Heart right ventricle (tissue), 16 donors: ENCODE results near the gene FBLN5. TPM values are rescaled to one million over a fixed set of nuclear protein-coding genes. Genes with fewer than 3 reads are reported as not detected.
A peak's percentile ranks its signal among the peaks of the same experiment; 100 is the strongest.

Experiments used
- ATAC-seq, 8 donors: fragments of 200-7000 bp; cut with Tn5 transposase; one replicate each; pipeline ENCODE4 v1.9.1; 2020; ENCODE audit warnings: mild to moderate bottlenecking in 8 of 8, moderate library complexity in 8 of 8, moderate number of reproducible peaks in 1 of 8
- DNase-seq, 2 donors: peaks; one replicate each; pipeline ENCODE4 v3.0.0-alpha.2; 2020
- H3K27ac ChIP-seq, 10 donors: fragments of 200-600 bp; sonication (generic) in 2 of 10; one replicate each; pipeline versions ENCODE4 v1.5.0 to v1.8.0; 2020 to 2022; ENCODE audit warnings: mild to moderate bottlenecking in 3 of 10
- H3K27me3 ChIP-seq, 7 donors: fragments of 200-600 bp; one replicate each; pipeline ENCODE4 v1.8.0; 2021 to 2022; ENCODE audit warnings: mild to moderate bottlenecking in 2 of 7
- H3K36me3 ChIP-seq, 9 donors: fragments of 200-600 bp; sonication (generic) in 1 of 9; one replicate each; pipeline versions ENCODE4 v1.5.0 to v1.8.0; 2020 to 2022; ENCODE audit warnings: mild to moderate bottlenecking in 2 of 9
- H3K4me1 ChIP-seq, 9 donors: fragments of 200-600 bp; sonication (generic) in 1 of 9; one replicate each; pipeline versions ENCODE4 v1.5.0 to v1.8.0; 2020 to 2022; ENCODE audit warnings: mild to moderate bottlenecking in 4 of 9
- H3K4me3 ChIP-seq, 10 donors: fragments of 200-600 bp; sonication (generic) in 2 of 10; one replicate each; pipeline versions ENCODE4 v1.5.0 to v1.8.0; 2020 to 2022; ENCODE audit warnings: mild to moderate bottlenecking in 7 of 10, moderate library complexity in 2 of 10
- H3K9me3 ChIP-seq, 11 donors: fragments of 200-600 bp in 10 of 11; sonication (generic) in 2 of 11; one replicate each; pipeline versions ENCODE4 v1.5.0 to v1.8.0; 2013 to 2022; ENCODE audit warnings: mild to moderate bottlenecking in 2 of 11, control low read depth in 1 of 11, moderate library complexity in 1 of 11
- WGBS, 2 donors: extraction: QIAGEN DNeasy Blood & Tissue Kit; methylation state at CpG; one replicate each; pipeline ENCODE4 v1.1.7; 2013; ENCODE audit warnings: inconsistent platforms in 1 of 2; 5-methylcytosine and 5-hydroxymethylcytosine counted together
- intact Hi-C, 10 donors: fragments of 100-400 bp; cut with DNase I; formaldehyde crosslinking; loops; one replicate each; pipeline versions ENCODE4 v1.11.1 to v1.14.2; 2022
- polyA plus RNA-seq, 2 donors: library from polyadenylated mRNA; stranded (reverse); fragments of 200-250 nt; gene quantifications; one replicate each; pipeline ENCODE4 v1.2.3, GENCODE V29; 2013
- total RNA-seq, 10 donors: library from RNA; stranded (reverse); fragmentation: NEBNext Ultra II Directional in 3 of 10; extraction: Animal tissue kit (Norgen Biotek cat#: 25700) in 3 of 10; gene quantifications; one replicate each; pipeline versions ENCODE4 v1.2.1 to v1.2.4, GENCODE V29; 2021 to 2023
- TF ChIP-seq, protein P1 (sequence below), 9 donors: fragments of 200-600 bp; sonication (generic) in 2 of 9; IDR thresholded peaks; one replicate each; pipeline versions ENCODE4 v1.5.0 to v1.8.0; 2021 to 2022; ENCODE audit warnings: antibody characterized with exemption in 9 of 9, mild to moderate bottlenecking in 5 of 9, moderate library complexity in 1 of 9
- donor health status: Arrhythmogenic right ventricular cardiomyopathy.
- donor health status: ischemic (EF 13 %, LVEDD 7.1; RV severe dilation, severe dysfunction).
- donor health status: healthy with polysubstance abuse.
- donor health status: DM: no; HTN: yes; CAD: no.
- donor health status: DM: no; HTN: no; CAD: no.
- donor health status: ischemic (EF 25% LVEDD 6.9; RV normal size, moderate dysfunction).
- donor health status: ischemic (EF 25% LVEDD 5.7; RV mildly dilated, moderate dysfunction).
- donor health status: healthy.
- donor health status: DM: yes; HTN: yes; CAD: no.
- donor health status: Ischemic cardiomyopathy.
- donor health status: ischemic (EF 35%, LVEDD 5.7; RV mildly dilated, moderate dysfunction).
- donor health status: nonischemic (EF 11% LVEDD 7.7; RV severe dilation, severe dysfunction).
- donor health status: DM: yes; HTN: yes; CAD: no.
- donor health status: PGD.
- donor health status: ischemic (EF 29% LVEDD 5.4; RV normal size, mild dysfunction).
- donor health status: nonischemic (EF 23%, LVEDD 6.1; RV moderate dilation, normal function).

Gene FBLN5
- total and polyA plus RNA-seq, 12 donors: 25.3 to 91.5 (median 41.7) TPM

- Histone ChIP-seq H3K27ac (peak overlapping the region in 7 of 10 donors; percentile 46 to 70 (median 67)), H3K27me3 (peaks cover 0 to 6% (median 0%) of the 10 kb centered on the region in 7 donors), H3K9me3 (peaks cover 0 to 4% (median 0%) of the 10 kb centered on the region in 11 donors), H3K4me3 (no peak overlapping the region), H3K4me1 (peaks cover 0 to 65% (median 9%) of the 10 kb centered on the region in 9 donors), H3K36me3 (no peaks in the 10 kb centered on the region)
- WGBS, 2 donors: 76 to 87% methylated on average over 3 of the region's 3 CpGs
- DNase-seq (no peak), ATAC-seq (no peak)
- TF ChIP-seq, protein P1, sequence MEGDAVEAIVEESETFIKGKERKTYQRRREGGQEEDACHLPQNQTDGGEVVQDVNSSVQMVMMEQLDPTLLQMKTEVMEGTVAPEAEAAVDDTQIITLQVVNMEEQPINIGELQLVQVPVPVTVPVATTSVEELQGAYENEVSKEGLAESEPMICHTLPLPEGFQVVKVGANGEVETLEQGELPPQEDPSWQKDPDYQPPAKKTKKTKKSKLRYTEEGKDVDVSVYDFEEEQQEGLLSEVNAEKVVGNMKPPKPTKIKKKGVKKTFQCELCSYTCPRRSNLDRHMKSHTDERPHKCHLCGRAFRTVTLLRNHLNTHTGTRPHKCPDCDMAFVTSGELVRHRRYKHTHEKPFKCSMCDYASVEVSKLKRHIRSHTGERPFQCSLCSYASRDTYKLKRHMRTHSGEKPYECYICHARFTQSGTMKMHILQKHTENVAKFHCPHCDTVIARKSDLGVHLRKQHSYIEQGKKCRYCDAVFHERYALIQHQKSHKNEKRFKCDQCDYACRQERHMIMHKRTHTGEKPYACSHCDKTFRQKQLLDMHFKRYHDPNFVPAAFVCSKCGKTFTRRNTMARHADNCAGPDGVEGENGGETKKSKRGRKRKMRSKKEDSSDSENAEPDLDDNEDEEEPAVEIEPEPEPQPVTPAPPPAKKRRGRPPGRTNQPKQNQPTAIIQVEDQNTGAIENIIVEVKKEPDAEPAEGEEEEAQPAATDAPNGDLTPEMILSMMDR (IDR thresholded peaks at IDR 0.05): no peak
- intact Hi-C loops: no loop called here
Measured at GRCh38 chr14:91902336-91902735, 45.2 kb downstream of the FBLN5 start.

GRCh38 chr14:91901449-91902226 lies 45.9 kb downstream of the FBLN5 start:
- peak; percentile 43 to 73 (median 62) for ATAC-seq
- H3K4me1 ChIP-seq: peaks cover 0 to 72% (median 14%) of the 10 kb centered on the region in 9 donors

DNA sequence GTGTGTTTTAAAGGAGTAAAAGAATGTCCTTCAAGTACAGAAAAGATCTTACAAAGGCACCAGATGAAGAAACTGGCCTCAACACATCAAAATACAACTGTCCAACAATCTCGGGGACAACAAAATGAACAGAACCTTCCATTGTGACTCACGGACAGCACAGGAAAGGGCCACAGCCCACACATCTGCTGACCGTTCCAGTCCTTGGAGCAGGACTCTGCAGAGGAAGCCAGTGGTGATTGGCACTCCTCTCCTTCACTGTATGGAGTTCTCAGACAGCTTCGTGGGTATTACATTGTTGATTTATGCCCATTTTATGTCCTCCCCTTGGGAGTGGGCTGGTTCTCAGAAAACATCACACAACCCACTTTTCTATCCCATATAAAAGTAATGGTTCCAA lies 47.7 kb downstream of the FBLN5 start:
- Histone ChIP-seq H3K4me3 (no peak overlapping the region), H3K9me3 (no peaks in the 10 kb centered on the region), H3K27me3 (no peaks in the 10 kb centered on the region), H3K4me1 (peaks cover 0 to 75% (median 14%) of the 10 kb centered on the region in 9 donors), H3K27ac (peak overlapping the region in 8 of 10 donors; percentile 22 to 72 (median 68)), H3K36me3 (no peaks in the 10 kb centered on the region)
- TF ChIP-seq, protein P1 (IDR thresholded peaks at IDR 0.05): no peak
- no peak for DNase-seq
- 55 to 56% methylated on average over 4 of the region's 4 CpGs for WGBS, 2 donors
- ATAC-seq: peak in 4 of 8 donors; percentile 18 to 38 (median 23)
- intact Hi-C loops: no loop called here

More at GRCh38 chr14:91901449-91902226, 45.9 kb downstream of the FBLN5 start:
- Histone ChIP-seq H3K9me3 (no peaks in the 10 kb centered on the region), H3K27ac (peak overlapping the region in 8 of 10 donors; percentile 11 to 70 (median 66)), H3K4me3 (no peak overlapping the region), H3K36me3 (no peaks in the 10 kb centered on the region), H3K27me3 (peaks cover 0 to 6% (median 0%) of the 10 kb centered on the region in 7 donors)
- WGBS, 2 donors: 59 to 67% methylated on average over 9 of the region's 9 CpGs
- peak in 1 of 2 donors; percentile 50 for DNase-seq
- intact Hi-C loops: no loop called here
- TF ChIP-seq, protein P1 (IDR thresholded peaks at IDR 0.05): no peak

DNA sequence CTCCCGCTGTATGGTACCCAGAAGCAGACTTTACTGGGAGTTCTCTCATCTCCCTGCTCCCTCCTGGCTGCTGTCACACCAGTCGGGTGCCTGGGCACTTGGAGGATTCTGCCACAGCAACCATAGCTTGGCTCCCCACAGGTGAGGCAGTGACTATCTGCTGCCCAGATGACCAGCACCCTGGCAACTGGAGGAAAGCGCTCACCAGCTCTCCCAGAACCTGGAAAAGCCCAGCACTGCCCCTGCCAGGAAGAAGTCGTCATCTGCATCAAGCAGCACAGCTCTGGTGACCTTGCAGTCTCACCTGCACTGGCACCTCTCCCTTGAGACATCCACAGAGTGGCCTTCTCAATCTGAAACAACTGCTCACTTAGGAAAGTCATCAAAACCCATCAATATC lies 48.3 kb downstream of the FBLN5 start:
- DNase-seq: no peak
- Histone ChIP-seq H3K4me1 (peaks cover 0 to 72% (median 14%) of the 10 kb centered on the region in 9 donors), H3K27ac (peak overlapping the region in 8 of 10 donors; percentile 22 to 72 (median 68)), H3K9me3 (no peaks in the 10 kb centered on the region), H3K4me3 (no peak overlapping the region), H3K36me3 (no peaks in the 10 kb centered on the region), H3K27me3 (no peaks in the 10 kb centered on the region)
- intact Hi-C loops: no loop called here
- ATAC-seq: no peak
- TF ChIP-seq, protein P1 (IDR thresholded peaks at IDR 0.05): peak in 1 of 9 donors; percentile 8
- WGBS, 2 donors: 80 to 89% methylated on average over 4 of the region's 4 CpGs
